ENCODE measurements around the gene MESP2. TPM values are rescaled to one million over a fixed set of nuclear protein-coding genes. Genes with fewer than 3 reads are reported as not detected.

The MESP2 gene
- total RNA-seq, 1 experiment from 2014 or later: not detected

DNA sequence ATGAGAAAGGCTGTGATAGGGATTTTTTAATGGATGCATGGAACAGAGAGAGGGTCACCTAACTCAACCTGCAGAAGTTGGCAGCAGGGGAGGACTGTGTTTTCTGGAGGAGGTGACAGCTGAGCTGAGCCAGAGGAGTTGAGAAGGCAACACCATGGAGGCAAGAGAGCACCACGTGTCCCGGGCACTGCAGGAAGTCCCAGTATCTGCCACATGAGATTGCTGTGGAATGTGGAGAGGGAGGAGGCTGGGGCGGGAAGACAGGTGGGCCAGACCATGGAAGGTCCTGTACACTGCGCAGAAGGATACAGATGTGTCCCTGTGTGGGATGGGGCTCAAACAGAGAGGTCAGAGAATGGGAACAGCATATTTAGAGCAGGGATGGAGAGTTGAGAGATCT is 40.4 kb upstream of the MESP2 start:
- no TSS peak for BruUV-seq (replicated peaks)
- DNase-seq: no peak
- TF ChIP-seq, protein P1, sequence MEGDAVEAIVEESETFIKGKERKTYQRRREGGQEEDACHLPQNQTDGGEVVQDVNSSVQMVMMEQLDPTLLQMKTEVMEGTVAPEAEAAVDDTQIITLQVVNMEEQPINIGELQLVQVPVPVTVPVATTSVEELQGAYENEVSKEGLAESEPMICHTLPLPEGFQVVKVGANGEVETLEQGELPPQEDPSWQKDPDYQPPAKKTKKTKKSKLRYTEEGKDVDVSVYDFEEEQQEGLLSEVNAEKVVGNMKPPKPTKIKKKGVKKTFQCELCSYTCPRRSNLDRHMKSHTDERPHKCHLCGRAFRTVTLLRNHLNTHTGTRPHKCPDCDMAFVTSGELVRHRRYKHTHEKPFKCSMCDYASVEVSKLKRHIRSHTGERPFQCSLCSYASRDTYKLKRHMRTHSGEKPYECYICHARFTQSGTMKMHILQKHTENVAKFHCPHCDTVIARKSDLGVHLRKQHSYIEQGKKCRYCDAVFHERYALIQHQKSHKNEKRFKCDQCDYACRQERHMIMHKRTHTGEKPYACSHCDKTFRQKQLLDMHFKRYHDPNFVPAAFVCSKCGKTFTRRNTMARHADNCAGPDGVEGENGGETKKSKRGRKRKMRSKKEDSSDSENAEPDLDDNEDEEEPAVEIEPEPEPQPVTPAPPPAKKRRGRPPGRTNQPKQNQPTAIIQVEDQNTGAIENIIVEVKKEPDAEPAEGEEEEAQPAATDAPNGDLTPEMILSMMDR (IDR thresholded peaks at IDR 0.05; ENCODE audit: unreplicated experiment): no peak
- Mint-ChIP-seq H3K36me3 (ENCODE audit: insufficient read depth, unreplicated experiment) (no peaks in the 10 kb centered on the region), H3K4me3 (ENCODE audit: low read depth, unreplicated experiment) (no peak overlapping the region), H3K27me3 (ENCODE audit: unreplicated experiment) (peaks cover 78% of the 10 kb centered on the region), H3K4me1 (ENCODE audit: low read depth, unreplicated experiment) (no peaks in the 10 kb centered on the region), H3K9me3 (ENCODE audit: low read depth, unreplicated experiment) (no peaks in the 10 kb centered on the region), H3K27ac (ENCODE audit: unreplicated experiment) (no peak overlapping the region)
- CTCF ChIA-PET: interaction anchor here (2.0 kb wide), 1 partner anchor 139 kb away, joined by 4 read pairs; no protein-coding TSS in a partner anchor
- intact Hi-C loops (cut with micrococcal nuclease; ENCODE audit: unreplicated experiment): no loop called here

DNA sequence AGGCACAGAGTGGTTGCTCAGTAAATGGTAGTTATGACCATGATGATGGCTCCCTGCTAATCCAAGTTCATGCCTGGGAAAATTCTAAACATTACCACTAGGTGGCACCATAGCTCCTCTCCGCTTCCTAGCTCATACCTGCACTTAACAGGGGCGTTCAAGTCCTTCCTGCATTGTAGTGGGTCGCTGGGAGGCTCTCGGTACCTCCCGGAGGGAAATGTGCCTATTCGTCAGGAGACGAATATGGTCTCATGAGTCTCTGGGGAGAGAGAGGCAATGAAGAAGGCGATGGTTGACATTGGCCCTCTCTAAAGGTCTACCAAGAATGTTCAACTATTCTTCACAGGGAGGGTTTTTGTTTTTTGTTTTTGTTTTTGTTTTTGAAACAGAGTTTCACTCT is 36.0 kb upstream of the MESP2 start:
- Mint-ChIP-seq H3K4me1 (ENCODE audit: low read depth, unreplicated experiment) (no peaks in the 10 kb centered on the region), H3K27me3 (ENCODE audit: unreplicated experiment) (peaks cover 40% of the 10 kb centered on the region), H3K36me3 (ENCODE audit: insufficient read depth, unreplicated experiment) (no peaks in the 10 kb centered on the region), H3K4me3 (ENCODE audit: low read depth, unreplicated experiment) (no peak overlapping the region), H3K9me3 (ENCODE audit: low read depth, unreplicated experiment) (no peaks in the 10 kb centered on the region), H3K27ac (ENCODE audit: unreplicated experiment) (no peak overlapping the region)
- no TSS peak for BruUV-seq (replicated peaks)
- intact Hi-C loops (cut with micrococcal nuclease; ENCODE audit: unreplicated experiment): loop anchor here (1.0 to 10.0 kb wide), 4 partner anchors 10 to 148 kb away; no protein-coding TSS in a partner anchor
- DNase-seq: peak; percentile 85
- TF ChIP-seq, protein P1 (IDR thresholded peaks at IDR 0.05; ENCODE audit: unreplicated experiment): peak; percentile 96
- CTCF ChIA-PET: interaction anchor here (0.6 to 1.7 kb wide), 21 partner anchors 9 to 355 kb away, joined by 3 to 57 read pairs (median 3); partner anchors contain the start of gene MESP1

DNA sequence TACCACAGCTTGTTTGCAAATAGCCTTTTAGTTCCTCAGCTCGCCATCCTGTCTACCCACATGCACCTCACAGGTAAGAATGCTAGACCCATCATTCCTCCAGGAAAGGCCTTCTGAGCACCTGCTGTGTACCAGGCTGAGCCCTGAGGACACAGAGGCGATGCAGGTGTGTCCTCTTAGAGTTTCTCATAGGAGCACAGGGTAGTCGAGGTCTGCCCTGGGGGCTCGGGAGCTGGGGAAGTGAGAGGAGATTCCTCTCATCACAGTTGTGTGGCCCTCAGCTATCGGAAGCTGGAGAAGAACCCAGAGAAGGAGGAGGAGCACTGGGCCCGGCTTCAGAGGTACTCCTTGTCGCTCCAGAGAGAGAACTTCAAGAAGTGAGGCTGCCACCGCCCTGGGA is 33.1 kb upstream of the MESP2 start:
- Mint-ChIP-seq H3K27ac (ENCODE audit: unreplicated experiment) (no peak overlapping the region), H3K36me3 (ENCODE audit: insufficient read depth, unreplicated experiment) (no peaks in the 10 kb centered on the region), H3K9me3 (ENCODE audit: low read depth, unreplicated experiment) (no peaks in the 10 kb centered on the region), H3K4me1 (ENCODE audit: low read depth, unreplicated experiment) (no peaks in the 10 kb centered on the region), H3K27me3 (ENCODE audit: unreplicated experiment) (peaks cover 13% of the 10 kb centered on the region), H3K4me3 (ENCODE audit: low read depth, unreplicated experiment) (no peak overlapping the region)
- CTCF ChIA-PET: interaction anchor here (0.6 to 1.4 kb wide), 2 partner anchors 11 to 145 kb away, joined by 3 read pairs; no protein-coding TSS in a partner anchor
- BruUV-seq (replicated peaks): no TSS peak
- no peak for DNase-seq
- TF ChIP-seq, protein P1 (IDR thresholded peaks at IDR 0.05; ENCODE audit: unreplicated experiment): no peak
- intact Hi-C loops (cut with micrococcal nuclease; ENCODE audit: unreplicated experiment): loop anchor here (10.0 kb wide), 1 partner anchor 98 kb away; no protein-coding TSS in a partner anchor

DNA sequence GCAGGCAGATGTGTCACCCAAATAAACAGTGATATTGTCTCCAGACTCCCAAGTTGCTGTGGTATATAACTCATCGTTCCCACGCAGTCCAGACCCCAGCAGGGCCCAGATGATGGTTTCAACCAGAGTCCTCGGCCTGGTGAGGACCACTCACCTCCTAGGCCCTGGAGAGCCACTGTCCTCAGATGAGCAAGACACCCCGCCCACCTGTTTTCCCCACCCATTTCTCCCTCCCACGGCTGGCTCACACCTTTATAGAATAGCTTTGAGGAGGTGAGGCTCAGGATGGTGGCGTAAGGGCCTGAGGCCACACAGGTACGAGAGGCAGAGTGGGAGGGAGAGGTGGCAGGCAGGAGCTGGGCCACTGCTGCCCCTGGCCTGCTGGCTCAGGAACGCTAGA is 32.5 kb upstream of the MESP2 start:
- Mint-ChIP-seq H3K27ac (ENCODE audit: unreplicated experiment) (no peak overlapping the region), H3K4me3 (ENCODE audit: low read depth, unreplicated experiment) (no peak overlapping the region), H3K27me3 (ENCODE audit: unreplicated experiment) (peaks cover 18% of the 10 kb centered on the region), H3K9me3 (ENCODE audit: low read depth, unreplicated experiment) (no peaks in the 10 kb centered on the region), H3K4me1 (ENCODE audit: low read depth, unreplicated experiment) (no peaks in the 10 kb centered on the region), H3K36me3 (ENCODE audit: insufficient read depth, unreplicated experiment) (no peaks in the 10 kb centered on the region)
- no TSS peak for BruUV-seq (replicated peaks)
- intact Hi-C loops (cut with micrococcal nuclease; ENCODE audit: unreplicated experiment): loop anchor here (10.0 kb wide), 1 partner anchor 99 kb away; no protein-coding TSS in a partner anchor
- TF ChIP-seq, protein P1 (IDR thresholded peaks at IDR 0.05; ENCODE audit: unreplicated experiment): no peak
- CTCF ChIA-PET: interaction anchor here (0.6 to 1.6 kb wide), 4 partner anchors 9 to 145 kb away, joined by 3 to 11 read pairs (median 4); no protein-coding TSS in a partner anchor
- no peak for DNase-seq

Data from Calu3 (cell line).